IgD-negative memory B cell (primary cell): ENCODE results near the gene ANKRD53. TPM values are rescaled to one million over a fixed set of nuclear protein-coding genes. Genes with fewer than 3 reads are reported as not detected.

Experiments used
- H3K27ac Mint-ChIP-seq, 3 donors: one replicate each; pipeline ENCODE4 v1.8.0; 2020 to 2022; ENCODE audit warnings: mild to moderate bottlenecking in 3 of 3, mixed read lengths in 3 of 3, moderate library complexity in 1 of 3
- H3K27me3 Mint-ChIP-seq: one replicate; pipeline ENCODE4 v1.8.0; 2021; ENCODE audit warnings: mixed read lengths
- H3K36me3 Mint-ChIP-seq: one replicate; pipeline ENCODE4 v1.8.0; 2020; ENCODE audit warnings: mild to moderate bottlenecking, mixed read lengths
- H3K4me1 Mint-ChIP-seq, 3 donors: one replicate each; pipeline ENCODE4 v1.8.0; 2020 to 2022; ENCODE audit warnings: mixed read lengths in 3 of 3, mild to moderate bottlenecking in 1 of 3
- H3K4me3 Mint-ChIP-seq, 4 donors: one replicate each; pipeline ENCODE4 v1.8.0; 2020 to 2022; ENCODE audit warnings: mild to moderate bottlenecking in 4 of 4, mixed read lengths in 4 of 4, moderate library complexity in 3 of 4
- H3K9me3 Mint-ChIP-seq, 3 donors: one replicate each; pipeline ENCODE4 v1.8.0; 2020 to 2021; ENCODE audit warnings: mixed read lengths in 3 of 3, mild to moderate bottlenecking in 1 of 3
- polyA plus RNA-seq: library from polyadenylated mRNA; unstranded; fragments of 300-500 nt; fragmentation: Illumina TruSeq; gene quantifications from one replicate; pipeline ENCODE4 v1.2.3, GENCODE V29; 2021

Gene ANKRD53
- polyA plus RNA-seq, 1 donor from 2014 or later: not detected

- H3K9me3 Mint-ChIP-seq: no peaks in the 10 kb centered on the region
- peak overlapping the region in 1 of 4 donors; percentile 66 for H3K4me3 Mint-ChIP-seq
- peaks cover 2% of the 10 kb centered on the region for H3K36me3 Mint-ChIP-seq
- H3K4me1 Mint-ChIP-seq: peaks cover 0 to 3% (median 0%) of the 10 kb centered on the region in 3 donors
- H3K27ac Mint-ChIP-seq: no peak overlapping the region
- H3K27me3 Mint-ChIP-seq: peaks cover 36% of the 10 kb centered on the region
Observed at GRCh38 chr2:70957798-70958197, 20.6 kb upstream of the ANKRD53 start.

GRCh38 chr2:70958759-70959158, 19.7 kb upstream of the ANKRD53 start:
- Mint-ChIP-seq H3K4me1 (peaks cover 0 to 3% (median 0%) of the 10 kb centered on the region in 3 donors), H3K27ac (no peak overlapping the region), H3K27me3 (peaks cover 41% of the 10 kb centered on the region), H3K9me3 (no peaks in the 10 kb centered on the region), H3K36me3 (peaks cover 2% of the 10 kb centered on the region), H3K4me3 (peak overlapping the region in 1 of 4 donors; percentile 37)

- Mint-ChIP-seq H3K4me1 (peaks cover 0 to 3% (median 0%) of the 10 kb centered on the region in 3 donors), H3K27ac (no peak overlapping the region), H3K27me3 (peaks cover 44% of the 10 kb centered on the region), H3K4me3 (no peak overlapping the region), H3K9me3 (no peaks in the 10 kb centered on the region), H3K36me3 (peaks cover 2% of the 10 kb centered on the region)
Observed at GRCh38 chr2:70959271-70959761, 19.1 kb upstream of the ANKRD53 start.

GRCh38 chr2:70959851-70960832, 18.3 kb upstream of the ANKRD53 start:
- H3K27ac Mint-ChIP-seq: no peak overlapping the region
- H3K27me3 Mint-ChIP-seq: peaks cover 41% of the 10 kb centered on the region
- H3K9me3 Mint-ChIP-seq: no peaks in the 10 kb centered on the region
- H3K4me1 Mint-ChIP-seq: peaks cover 2 to 7% (median 5%) of the 10 kb centered on the region in 3 donors
- no peak overlapping the region for H3K4me3 Mint-ChIP-seq
- H3K36me3 Mint-ChIP-seq: peaks cover 2% of the 10 kb centered on the region

GRCh38 chr2:70960833-70961647, 17.4 kb upstream of the ANKRD53 start:
- peaks cover 4 to 8% (median 5%) of the 10 kb centered on the region in 3 donors for H3K4me1 Mint-ChIP-seq
- H3K27me3 Mint-ChIP-seq: peaks cover 36% of the 10 kb centered on the region
- H3K36me3 Mint-ChIP-seq: peaks cover 2% of the 10 kb centered on the region
- no peaks in the 10 kb centered on the region for H3K9me3 Mint-ChIP-seq
- peak overlapping the region in 1 of 3 donors; percentile 20 for H3K27ac Mint-ChIP-seq
- H3K4me3 Mint-ChIP-seq: no peak overlapping the region

GRCh38 chr2:70961648-70961994, 16.8 kb upstream of the ANKRD53 start:
- H3K27me3 Mint-ChIP-seq: peaks cover 33% of the 10 kb centered on the region
- peaks cover 4 to 8% (median 5%) of the 10 kb centered on the region in 3 donors for H3K4me1 Mint-ChIP-seq
- H3K4me3 Mint-ChIP-seq: peak overlapping the region in 1 of 4 donors; percentile 27
- H3K36me3 Mint-ChIP-seq: peaks cover 2% of the 10 kb centered on the region
- H3K27ac Mint-ChIP-seq: no peak overlapping the region
- no peaks in the 10 kb centered on the region for H3K9me3 Mint-ChIP-seq

GRCh38 chr2:70962211-70962884, 16.1 kb upstream of the ANKRD53 start:
- peaks cover 34% of the 10 kb centered on the region for H3K27me3 Mint-ChIP-seq
- H3K27ac Mint-ChIP-seq: no peak overlapping the region

GRCh38 chr2:70962885-70963878, 15.2 kb upstream of the ANKRD53 start:
- no peaks in the 10 kb centered on the region for H3K9me3 Mint-ChIP-seq
- H3K4me3 Mint-ChIP-seq: peak overlapping the region in 1 of 4 donors; percentile 30
- H3K27ac Mint-ChIP-seq: peak overlapping the region in 1 of 3 donors; percentile 69

More at GRCh38 chr2:70962211-70962884, 16.1 kb upstream of the ANKRD53 start:
- H3K9me3 Mint-ChIP-seq: no peaks in the 10 kb centered on the region
- H3K36me3 Mint-ChIP-seq: peaks cover 2% of the 10 kb centered on the region
- H3K4me3 Mint-ChIP-seq: no peak overlapping the region
- peaks cover 4 to 8% (median 5%) of the 10 kb centered on the region in 3 donors for H3K4me1 Mint-ChIP-seq

GRCh38 chr2:70964133-70964532, 14.3 kb upstream of the ANKRD53 start:
- H3K27ac Mint-ChIP-seq: peak overlapping the region in 1 of 3 donors; percentile 69
- H3K27me3 Mint-ChIP-seq: peaks cover 22% of the 10 kb centered on the region
- peaks cover 2% of the 10 kb centered on the region for H3K36me3 Mint-ChIP-seq
- H3K9me3 Mint-ChIP-seq: no peaks in the 10 kb centered on the region
- H3K4me3 Mint-ChIP-seq: peak overlapping the region in 1 of 4 donors; percentile 45
- peaks cover 4 to 5% (median 5%) of the 10 kb centered on the region in 3 donors for H3K4me1 Mint-ChIP-seq

More at GRCh38 chr2:70962885-70963878, 15.2 kb upstream of the ANKRD53 start:
- H3K27me3 Mint-ChIP-seq: peaks cover 30% of the 10 kb centered on the region
- peaks cover 2% of the 10 kb centered on the region for H3K36me3 Mint-ChIP-seq
- H3K4me1 Mint-ChIP-seq: peaks cover 4 to 7% (median 5%) of the 10 kb centered on the region in 3 donors

- Mint-ChIP-seq H3K36me3 (peaks cover 2% of the 10 kb centered on the region), H3K4me3 (peak overlapping the region; percentile 54 to 87 (median 80)), H3K27ac (peak overlapping the region in 2 of 3 donors; percentile 34 to 69), H3K4me1 (peaks cover 4 to 5% (median 5%) of the 10 kb centered on the region in 3 donors), H3K27me3 (peaks cover 20% of the 10 kb centered on the region), H3K9me3 (no peaks in the 10 kb centered on the region)
Observed at GRCh38 chr2:70964596-70965386, 13.6 kb upstream of the ANKRD53 start.

- Mint-ChIP-seq H3K4me1 (peaks cover 4 to 5% (median 5%) of the 10 kb centered on the region in 3 donors), H3K36me3 (peaks cover 2% of the 10 kb centered on the region), H3K9me3 (no peaks in the 10 kb centered on the region), H3K4me3 (peak overlapping the region in 3 of 4 donors; percentile 54 to 87 (median 74)), H3K27ac (no peak overlapping the region), H3K27me3 (peaks cover 20% of the 10 kb centered on the region)
Observed at GRCh38 chr2:70965506-70965905, 12.9 kb upstream of the ANKRD53 start.

- no peak overlapping the region for H3K4me3 Mint-ChIP-seq
- peaks cover 2% of the 10 kb centered on the region for H3K36me3 Mint-ChIP-seq
- H3K4me1 Mint-ChIP-seq: peaks cover 4 to 5% (median 5%) of the 10 kb centered on the region in 3 donors
- H3K27ac Mint-ChIP-seq: peak overlapping the region in 1 of 3 donors; percentile 48
- no peaks in the 10 kb centered on the region for H3K9me3 Mint-ChIP-seq
- peaks cover 18% of the 10 kb centered on the region for H3K27me3 Mint-ChIP-seq
Observed at GRCh38 chr2:70966681-70967080, 11.7 kb upstream of the ANKRD53 start.
